CD4-positive, alpha-beta T cell treated with Interleukin-17A for 4 hours (primary cell): ENCODE data around the gene GBP1.
"Not testable (repeated sequence)": the region's sequence is repeated elsewhere in the genome, so short reads cannot be mapped to it uniquely, and the experiment has no call there.

ENCODE experiments used
- DNase-seq: peaks from one replicate; pipeline ENCODE4 v3.0.0-alpha.2; 2020; ENCODE audit warnings: mixed read lengths

The GBP1 gene, protein sequence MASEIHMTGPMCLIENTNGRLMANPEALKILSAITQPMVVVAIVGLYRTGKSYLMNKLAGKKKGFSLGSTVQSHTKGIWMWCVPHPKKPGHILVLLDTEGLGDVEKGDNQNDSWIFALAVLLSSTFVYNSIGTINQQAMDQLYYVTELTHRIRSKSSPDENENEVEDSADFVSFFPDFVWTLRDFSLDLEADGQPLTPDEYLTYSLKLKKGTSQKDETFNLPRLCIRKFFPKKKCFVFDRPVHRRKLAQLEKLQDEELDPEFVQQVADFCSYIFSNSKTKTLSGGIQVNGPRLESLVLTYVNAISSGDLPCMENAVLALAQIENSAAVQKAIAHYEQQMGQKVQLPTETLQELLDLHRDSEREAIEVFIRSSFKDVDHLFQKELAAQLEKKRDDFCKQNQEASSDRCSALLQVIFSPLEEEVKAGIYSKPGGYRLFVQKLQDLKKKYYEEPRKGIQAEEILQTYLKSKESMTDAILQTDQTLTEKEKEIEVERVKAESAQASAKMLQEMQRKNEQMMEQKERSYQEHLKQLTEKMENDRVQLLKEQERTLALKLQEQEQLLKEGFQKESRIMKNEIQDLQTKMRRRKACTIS

GRCh38 chr1:89065079-89065868 is at the start of gene GBP1:
GBP1 (minus strand) TSS chr1:89065208; CDS start chr1:89063234, 1,974 bp downstream.
- peak; percentile 23 for DNase-seq

DNA sequence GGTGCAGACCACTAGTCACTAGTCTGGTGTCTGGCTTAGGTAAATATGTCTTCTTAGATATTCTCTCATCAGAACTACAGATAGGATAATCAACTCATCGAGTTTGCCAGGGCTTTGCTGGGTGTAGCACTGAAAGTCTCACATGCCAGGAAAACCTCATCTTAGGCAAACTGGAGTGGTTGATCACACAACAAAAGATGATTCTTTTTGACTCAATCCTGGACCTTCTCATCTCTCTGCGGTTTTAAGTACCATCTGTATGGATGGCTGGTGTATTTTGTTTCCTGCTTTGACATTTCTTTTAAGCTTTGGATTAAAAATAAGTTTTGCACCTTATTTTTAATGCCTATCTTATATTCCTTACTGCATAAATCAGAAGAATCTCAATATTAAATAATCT is 49.7 kb upstream of the GBP1 start:
- DNase-seq = no peak

GRCh38 chr1:89112871-89113613 is 48.0 kb upstream of the GBP1 start:
- no peak for DNase-seq

GRCh38 chr1:89104687-89105086 is 39.7 kb upstream of the GBP1 start:
- no peak for DNase-seq

- DNase-seq = no peak
These were observed 39.1 kb upstream of the GBP1 start for GRCh38 chr1:89104147-89104546.

GRCh38 chr1:89102021-89102420 is 37.0 kb upstream of the GBP1 start:
- DNase-seq = no peak

GRCh38 chr1:89100412-89100811 is 35.4 kb upstream of the GBP1 start:
- DNase-seq = no peak

- no peak for DNase-seq
These were observed 33.8 kb upstream of the GBP1 start for GRCh38 chr1:89098857-89099256.

- DNase-seq = no peak
These were observed 30.7 kb upstream of the GBP1 start for GRCh38 chr1:89095737-89096136.

DNA sequence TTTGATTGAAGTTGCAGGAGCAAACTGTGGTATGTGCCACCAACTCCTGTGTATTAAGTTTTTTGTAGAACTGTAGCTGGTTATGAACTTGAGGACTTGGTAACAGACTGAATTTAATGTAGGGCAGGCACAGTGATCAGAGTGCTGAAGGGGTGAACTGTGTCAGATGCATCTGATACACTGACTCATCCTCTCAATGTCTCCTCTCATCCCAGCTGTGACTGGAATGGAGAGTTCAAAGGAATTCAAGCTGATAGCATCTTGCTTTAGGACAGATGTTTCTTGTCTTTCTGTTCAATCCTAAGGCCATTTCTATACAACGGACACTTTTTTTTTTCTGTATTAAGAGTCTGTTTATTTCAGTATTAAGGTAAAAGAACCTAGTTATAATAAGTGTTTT is 25.0 kb upstream of the GBP1 start:
- DNase-seq = no peak

GRCh38 chr1:89088572-89088971 is 23.6 kb upstream of the GBP1 start:
- DNase-seq = no peak

- DNase-seq = no peak
These were observed 22.2 kb upstream of the GBP1 start for GRCh38 chr1:89087241-89087640.

DNA sequence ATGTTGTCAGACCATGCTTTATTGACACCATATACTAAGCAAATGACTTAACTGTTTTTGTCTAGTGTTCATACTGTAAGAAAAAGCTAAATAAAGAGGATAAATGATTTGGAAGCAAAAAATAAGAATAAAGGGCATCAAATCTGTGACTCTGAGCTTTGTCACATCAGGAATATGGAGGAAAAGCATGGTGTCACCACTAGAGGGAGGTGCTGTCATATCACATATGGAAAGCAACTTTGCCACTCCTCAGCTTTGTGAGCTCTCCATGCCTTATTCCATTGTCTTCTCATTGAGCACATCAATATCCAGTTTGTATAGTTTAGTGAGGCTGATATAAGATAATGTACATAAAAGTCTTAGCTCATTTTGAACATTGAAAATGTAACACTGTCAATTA is 20.8 kb upstream of the GBP1 start:
- peak; percentile 62 for DNase-seq

- no peak for DNase-seq
These were observed 16.0 kb upstream of the GBP1 start for GRCh38 chr1:89081005-89081404.

DNA sequence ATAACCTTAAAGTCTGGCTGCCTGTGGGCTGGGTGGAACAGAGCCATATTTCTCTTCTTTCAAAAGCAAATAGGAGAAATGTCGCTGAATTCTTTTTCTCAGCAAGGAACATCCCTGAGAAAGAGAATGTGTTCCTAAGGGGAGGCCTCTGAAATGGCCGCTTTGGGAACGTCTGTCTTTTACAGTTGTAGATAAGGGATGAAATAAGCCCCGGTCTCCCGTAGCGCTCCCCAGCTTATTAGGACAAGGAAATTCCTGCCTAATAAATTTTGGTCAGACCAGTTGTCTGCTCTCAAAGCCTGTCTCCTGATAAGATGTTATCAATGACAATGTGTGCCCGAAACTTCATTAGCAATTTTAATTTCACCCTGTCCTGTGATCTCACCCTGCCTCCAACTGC is 15.1 kb upstream of the GBP1 start:
- DNase-seq = not testable (repeated sequence)

DNA sequence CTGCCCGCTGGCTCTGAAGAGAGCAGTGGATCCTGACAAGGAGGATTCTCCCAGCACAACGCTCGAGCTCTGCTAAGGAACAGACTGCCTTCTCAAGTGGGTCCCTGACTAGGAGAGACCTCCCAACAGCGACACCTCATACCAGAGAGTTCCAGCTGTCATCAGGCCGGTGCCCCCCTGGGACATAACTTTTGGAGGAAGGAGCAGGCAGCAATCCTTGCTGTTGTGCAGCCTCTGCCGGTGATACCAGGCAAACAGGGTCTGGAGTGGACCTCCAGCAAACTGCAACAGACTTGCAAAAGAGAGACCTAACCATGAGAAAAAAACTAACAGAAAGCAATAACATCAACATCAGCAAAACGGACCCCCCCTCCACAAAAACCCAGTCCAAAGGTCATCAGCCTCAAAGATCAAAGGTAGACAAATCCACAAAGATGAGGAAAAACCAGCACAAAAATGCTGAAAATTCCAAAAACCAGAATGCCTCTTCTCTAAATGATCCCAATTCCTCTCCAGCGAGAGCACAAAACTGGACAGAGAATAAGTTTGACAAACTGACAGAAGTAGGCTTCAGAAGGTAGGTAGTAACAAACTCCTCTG is 7.6 kb upstream of the GBP1 start:
- DNase-seq = not testable (repeated sequence)

DNA sequence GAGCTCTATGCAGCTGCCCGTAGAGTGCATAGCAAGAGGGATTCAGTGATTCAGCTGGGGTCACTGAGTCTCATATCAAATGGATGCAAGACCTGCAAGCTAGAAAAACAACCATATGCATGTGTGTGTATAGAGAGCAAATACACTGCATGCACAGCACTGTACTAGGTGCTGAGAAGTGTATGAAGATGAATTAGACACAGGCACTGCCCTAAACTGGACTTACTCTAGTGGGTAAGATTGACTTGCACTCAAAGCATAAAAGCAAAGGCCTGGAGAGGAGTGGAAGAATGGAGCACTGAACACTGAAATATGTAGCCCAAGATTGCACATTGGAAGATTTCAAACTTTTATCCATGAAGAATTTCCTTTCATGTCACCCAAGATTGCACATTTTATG is 5.5 kb upstream of the GBP1 start:
- DNase-seq = peak; percentile 11

DNA sequence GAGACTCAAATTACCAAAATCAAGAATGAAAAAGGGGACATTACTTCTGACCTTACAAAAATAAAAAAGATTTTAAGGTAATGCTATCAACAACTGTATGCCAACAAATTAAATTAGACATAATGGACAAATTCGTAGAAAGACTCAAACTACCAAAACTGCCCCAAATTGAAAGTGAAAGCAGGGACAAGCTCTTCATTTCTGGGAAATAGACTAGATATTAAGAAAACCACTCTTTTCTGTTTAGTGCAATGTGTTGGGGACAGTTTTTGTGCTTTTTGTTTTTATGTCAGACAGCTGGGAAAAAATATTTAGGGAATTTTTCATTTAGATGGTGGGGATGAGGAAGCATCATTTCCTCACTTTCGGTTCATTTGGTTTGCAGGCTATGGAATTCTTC is 4.9 kb upstream of the GBP1 start:
- no peak for DNase-seq

GRCh38 chr1:89068291-89068690 is 3.3 kb upstream of the GBP1 start:
- no peak for DNase-seq

GRCh38 chr1:89064632-89065031 is 376 bp downstream of the GBP1 start:
- no peak for DNase-seq

- DNase-seq = no peak
These were observed 1.9 kb downstream of the GBP1 start for GRCh38 chr1:89063094-89063493.

DNA sequence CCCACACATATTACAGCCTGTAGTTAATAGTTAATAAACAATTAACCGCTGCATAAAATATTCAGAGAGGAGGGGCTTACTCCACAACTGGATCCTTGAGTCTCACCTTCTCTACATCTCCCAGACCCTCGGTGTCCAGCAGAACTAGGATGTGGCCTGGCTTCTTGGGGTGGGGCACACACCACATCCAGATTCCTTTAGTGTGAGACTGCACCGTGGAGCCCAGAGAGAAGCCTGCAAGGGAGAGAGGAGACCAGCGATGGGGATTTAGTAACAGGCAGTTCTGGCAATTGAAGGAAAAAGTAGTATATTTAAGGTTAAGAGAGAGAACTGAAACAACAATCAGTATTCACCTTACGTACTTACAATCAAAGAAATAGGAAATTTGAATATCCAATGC is 4.9 kb downstream of the GBP1 start:
- no peak for DNase-seq

GRCh38 chr1:89051955-89052312 is 13.1 kb downstream of the GBP1 start:
- DNase-seq = no peak
